HEK293 (cell line): ENCODE results near the gene SYNGR1.

Experiments
- CTCF ChIA-PET: fragments of 350-600 bp; formaldehyde crosslinking; extraction: SDS; loops from one replicate; lab custom pipeline; 2021; ENCODE audit warnings: antibody characterized with exemption; lab: Yijun Ruan, JAX
- POLR2A ChIA-PET: fragments of 300-600 bp; formaldehyde crosslinking; extraction: SDS; loops from one replicate; lab custom pipeline; 2020; ENCODE audit warnings: antibody characterized with exemption, inconsistent platforms; lab: Yijun Ruan, JAX
- H3K27ac ChIP-seq: fragments of 200-500 bp; sonication (Bioruptor generic); 2 replicates; pipeline ENCODE4 v1.5.1; 2014; ENCODE audit warnings: low read depth, low read length, control low read depth, inconsistent platforms; ENCODE audit errors: extremely low read depth
- H3K36me3 ChIP-seq, 2 experiments: fragments of 200-500 bp in 1 of 2; sonication (Bioruptor generic) in 1 of 2; 1 replicate in 1 of 2; 2 replicates in 1 of 2; pipeline ENCODE4 v1.5.1; 2014 to 2017; ENCODE audit warnings: inconsistent platforms in 2 of 2, low read length in 2 of 2; ENCODE audit not compliant: control insufficient read depth in 2 of 2, insufficient read depth in 1 of 2
- H3K4me1 ChIP-seq: fragments of 200-500 bp; sonication (Bioruptor generic); 2 replicates; pipeline ENCODE4 v1.5.1; 2014; ENCODE audit warnings: mild to moderate bottlenecking, low read length, inconsistent platforms; ENCODE audit not compliant: control insufficient read depth, insufficient read depth
- H3K4me3 ChIP-seq: 2 replicates; pipeline ENCODE4 v1.5.1; 2011; ENCODE audit warnings: low read depth, mild to moderate bottlenecking, control low read depth, low read length, moderate library complexity
- H3K9me3 ChIP-seq: fragments of 200-500 bp; sonication (Bioruptor generic); 2 replicates; pipeline ENCODE4 v1.5.1; 2014; ENCODE audit warnings: low read depth, low read length, inconsistent platforms; ENCODE audit not compliant: control insufficient read depth, insufficient read depth
- EGR2 ChIP-seq: fragments of 450-650 bp; formaldehyde crosslinking; IDR thresholded peaks from 2 replicates; pipeline ENCODE4 v1.5.1; 2016; ENCODE audit warnings: low read depth, missing biosample characterization, missing genetic modification characterization
- KLF7 ChIP-seq: fragments of 450-650 bp; formaldehyde crosslinking; IDR thresholded peaks from 2 replicates; pipeline ENCODE4 v1.5.1; 2016; ENCODE audit warnings: missing biosample characterization, missing genetic modification characterization, borderline replicate concordance
- KLF8 ChIP-seq: fragments of 450-650 bp; formaldehyde crosslinking; IDR thresholded peaks from 2 replicates; pipeline ENCODE4 v1.5.1; 2016; ENCODE audit warnings: missing biosample characterization, missing genetic modification characterization
- KLF9 ChIP-seq: fragments of 450-650 bp; formaldehyde crosslinking; IDR thresholded peaks from 2 replicates; pipeline ENCODE4 v1.5.1; 2016; ENCODE audit warnings: missing biosample characterization, missing genetic modification characterization, low read depth
- OSR2 ChIP-seq: fragments of 450-650 bp; formaldehyde crosslinking; IDR thresholded peaks from 2 replicates; pipeline ENCODE4 v1.5.1; 2016; ENCODE audit warnings: missing biosample characterization, missing genetic modification characterization
- SALL2 ChIP-seq: fragments of 450-650 bp; formaldehyde crosslinking; IDR thresholded peaks from 2 replicates; pipeline ENCODE4 v1.5.0; 2017; ENCODE audit warnings: missing biosample characterization, mild to moderate bottlenecking, missing genetic modification characterization, borderline replicate concordance
- ZIC2 ChIP-seq: fragments of 450-650 bp; formaldehyde crosslinking; IDR thresholded peaks from 2 replicates; pipeline ENCODE4 v1.5.1; 2016; ENCODE audit warnings: missing biosample characterization, missing genetic modification characterization
- ZNF112 ChIP-seq: fragments of 450-650 bp; formaldehyde crosslinking; IDR thresholded peaks from 2 replicates; pipeline ENCODE4 v1.5.0; 2017; ENCODE audit warnings: missing biosample characterization, missing genetic modification characterization
- ZNF121 ChIP-seq: fragments of 450-650 bp; formaldehyde crosslinking; IDR thresholded peaks from 2 replicates; pipeline ENCODE4 v1.5.1; 2016; ENCODE audit warnings: missing biosample characterization, missing genetic modification characterization
- ZNF292 ChIP-seq: fragments of 450-650 bp; formaldehyde crosslinking; IDR thresholded peaks from 2 replicates; pipeline ENCODE4 v1.5.1; 2016; ENCODE audit warnings: low read depth, missing biosample characterization, missing genetic modification characterization, borderline replicate concordance
- ZNF311 ChIP-seq: fragments of 450-650 bp; formaldehyde crosslinking; IDR thresholded peaks from 2 replicates; pipeline ENCODE4 v1.5.1; 2017; ENCODE audit warnings: missing biosample characterization, missing genetic modification characterization, borderline replicate concordance
- ZNF416 ChIP-seq: fragments of 450-650 bp; formaldehyde crosslinking; IDR thresholded peaks from 2 replicates; pipeline ENCODE4 v1.5.1; 2016; ENCODE audit warnings: missing biosample characterization, missing genetic modification characterization
- ZNF510 ChIP-seq: fragments of 450-650 bp; formaldehyde crosslinking; IDR thresholded peaks from 2 replicates; pipeline ENCODE4 v1.5.1; 2018; ENCODE audit warnings: mild to moderate bottlenecking, missing genetic modification characterization, missing biosample characterization; ENCODE audit not compliant: insufficient replicate concordance
- ZNF549 ChIP-seq: fragments of 450-650 bp; IDR thresholded peaks from 2 replicates; pipeline ENCODE4 v1.5.1; 2018; ENCODE audit warnings: missing biosample characterization, missing genetic modification characterization, mild to moderate bottlenecking, inconsistent platforms, moderate library complexity
- ZNF585B ChIP-seq: fragments of 450-650 bp; formaldehyde crosslinking; IDR thresholded peaks from 2 replicates; pipeline ENCODE4 v1.5.1; 2016; ENCODE audit warnings: missing biosample characterization, missing genetic modification characterization
- ZNF660 ChIP-seq: fragments of 450-650 bp; IDR thresholded peaks from 2 replicates; pipeline ENCODE4 v1.5.1; 2018; ENCODE audit warnings: missing biosample characterization, mild to moderate bottlenecking, missing genetic modification characterization
- ZNF777 ChIP-seq: fragments of 450-650 bp; formaldehyde crosslinking; IDR thresholded peaks from 2 replicates; pipeline ENCODE4 v1.5.1; 2017; ENCODE audit warnings: missing biosample characterization, missing genetic modification characterization, borderline replicate concordance
- TF ChIP-seq, protein P1 (sequence below): fragments of 450-650 bp; formaldehyde crosslinking; IDR thresholded peaks from 2 replicates; pipeline ENCODE4 v1.5.1; 2016; ENCODE audit warnings: missing biosample characterization, missing genetic modification characterization
- TF ChIP-seq, protein P2 (sequence below): fragments of 450-650 bp; formaldehyde crosslinking; IDR thresholded peaks from 2 replicates; pipeline ENCODE4 v1.5.1; 2016; ENCODE audit warnings: missing biosample characterization, missing genetic modification characterization

SYNGR1 gene

GRCh38 chr22:39418696-39419095, 68.9 kb downstream of the SYNGR1 start:
- no peak overlapping the region for H3K27ac ChIP-seq
- CTCF ChIA-PET = interaction anchor here (0.8 kb wide), 1 partner anchor 75 kb away, joined by 4 read pairs; no protein-coding TSS in a partner anchor
- no peaks in the 10 kb centered on the region for H3K4me1 ChIP-seq
- H3K36me3 ChIP-seq = peaks cover 27 to 80% of the 10 kb centered on the region in 2 experiments; a peak in 2 of 3 replicates
- H3K4me3 ChIP-seq = no peak overlapping the region
- no peaks in the 10 kb centered on the region for H3K9me3 ChIP-seq
- POLR2A ChIA-PET = no interaction called here
- TF ChIP-seq ZIC2 (tag by site-specific recombination) = peak; percentile 52; the same call in 1 of the 2 replicates
- no peak for TF ChIP-seq KLF8 (tag by site-specific recombination)

- peaks cover 30 to 84% of the 10 kb centered on the region in 2 experiments; a peak in 2 of 3 replicates for H3K36me3 ChIP-seq
- no peaks in the 10 kb centered on the region for H3K4me1 ChIP-seq
- H3K27ac ChIP-seq = no peak overlapping the region
- CTCF ChIA-PET = interaction anchor here (0.8 kb wide), 1 partner anchor 75 kb away, joined by 4 read pairs; no protein-coding TSS in a partner anchor
- H3K4me3 ChIP-seq = no peak overlapping the region
- no peaks in the 10 kb centered on the region for H3K9me3 ChIP-seq
- TF ChIP-seq ZNF311 (tag by site-specific recombination) (no peak), ZNF549 (no peak), OSR2 (tag by site-specific recombination) (no peak), KLF9 (tag by site-specific recombination) (no peak), KLF7 (tag by site-specific recombination) (no peak), ZNF777 (tag by site-specific recombination) (no peak), EGR2 (tag by site-specific recombination) (no peak), ZNF121 (tag by site-specific recombination) (no peak), ZNF585B (tag by site-specific recombination) (no peak), ZNF292 (tag by site-specific recombination) (no peak), ZNF112 (tag by site-specific recombination) (no peak), ZNF660 (tag by site-specific recombination) (no peak), SALL2 (tag by site-specific recombination) (no peak), ZNF510 (tag by site-specific recombination) (no peak), ZNF416 (tag by site-specific recombination) (no peak)
- TF ChIP-seq, protein P1, sequence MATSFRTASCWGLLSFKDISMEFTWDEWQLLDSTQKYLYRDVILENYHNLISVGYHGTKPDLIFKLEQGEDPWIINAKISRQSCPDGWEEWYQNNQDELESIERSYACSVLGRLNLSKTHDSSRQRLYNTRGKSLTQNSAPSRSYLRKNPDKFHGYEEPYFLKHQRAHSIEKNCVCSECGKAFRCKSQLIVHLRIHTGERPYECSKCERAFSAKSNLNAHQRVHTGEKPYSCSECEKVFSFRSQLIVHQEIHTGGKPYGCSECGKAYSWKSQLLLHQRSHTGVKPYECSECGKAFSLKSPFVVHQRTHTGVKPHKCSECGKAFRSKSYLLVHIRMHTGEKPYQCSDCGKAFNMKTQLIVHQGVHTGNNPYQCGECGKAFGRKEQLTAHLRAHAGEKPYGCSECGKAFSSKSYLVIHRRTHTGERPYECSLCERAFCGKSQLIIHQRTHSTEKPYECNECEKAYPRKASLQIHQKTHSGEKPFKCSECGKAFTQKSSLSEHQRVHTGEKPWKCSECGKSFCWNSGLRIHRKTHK (tag by site-specific recombination) = no peak
- TF ChIP-seq, protein P2, sequence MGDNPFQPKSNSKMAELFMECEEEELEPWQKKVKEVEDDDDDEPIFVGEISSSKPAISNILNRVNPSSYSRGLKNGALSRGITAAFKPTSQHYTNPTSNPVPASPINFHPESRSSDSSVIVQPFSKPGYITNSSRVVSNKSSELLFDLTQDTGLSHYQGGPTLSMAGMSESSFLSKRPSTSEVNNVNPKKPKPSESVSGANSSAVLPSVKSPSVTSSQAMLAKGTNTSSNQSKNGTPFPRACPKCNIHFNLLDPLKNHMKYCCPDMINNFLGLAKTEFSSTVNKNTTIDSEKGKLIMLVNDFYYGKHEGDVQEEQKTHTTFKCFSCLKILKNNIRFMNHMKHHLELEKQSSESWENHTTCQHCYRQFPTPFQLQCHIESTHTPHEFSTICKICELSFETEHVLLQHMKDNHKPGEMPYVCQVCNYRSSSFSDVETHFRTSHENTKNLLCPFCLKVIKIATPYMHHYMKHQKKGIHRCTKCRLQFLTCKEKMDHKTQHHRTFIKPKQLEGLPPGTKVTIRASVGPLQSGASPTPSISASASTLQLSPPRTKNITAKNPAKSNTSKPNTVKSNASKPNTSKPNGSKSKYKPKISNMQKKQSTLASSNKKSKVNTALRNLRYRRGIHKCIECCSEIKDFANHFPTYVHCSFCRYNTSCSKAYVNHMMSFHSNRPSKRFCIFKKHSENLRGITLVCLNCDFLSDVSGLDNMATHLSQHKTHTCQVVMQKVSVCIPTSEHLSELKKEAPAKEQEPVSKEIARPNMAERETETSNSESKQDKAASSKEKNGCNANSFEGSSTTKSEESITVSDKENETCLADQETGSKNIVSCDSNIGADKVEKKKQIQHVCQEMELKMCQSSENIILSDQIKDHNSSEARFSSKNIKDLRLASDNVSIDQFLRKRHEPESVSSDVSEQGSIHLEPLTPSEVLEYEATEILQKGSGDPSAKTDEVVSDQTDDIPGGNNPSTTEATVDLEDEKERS (tag by site-specific recombination) = no peak
- POLR2A ChIA-PET = no interaction called here
These were observed 69.3 kb downstream of the SYNGR1 start for GRCh38 chr22:39419096-39419495.
